Measurements from ENCODE around the gene FOXJ1. TPM values are rescaled to one million over a fixed set of nuclear protein-coding genes. Genes with fewer than 3 reads are reported as not detected.

The FOXJ1 gene
- total and polyA plus RNA-seq, 2 of the 13 experiments (the other 11 are each of a cell fraction or from before 2014, with no cell fraction given) = 0.98 to 1.6 TPM

GRCh38 chr17:76119409-76120371, 21.4 kb downstream of the FOXJ1 start (continued):
- TF ChIP-seq FIP1L1 (IDR thresholded peaks at IDR 0.05; ENCODE audit: borderline replicate concordance, insufficient read depth, low read depth, low read length) = no peak
- peak; percentile 53 for TF ChIP-seq IKZF4 (CRISPR knock-in tag; IDR thresholded peaks at IDR 0.05; ENCODE audit: borderline replicate concordance, low read depth, not compliant biosample characterization)
- TF ChIP-seq, protein P1, sequence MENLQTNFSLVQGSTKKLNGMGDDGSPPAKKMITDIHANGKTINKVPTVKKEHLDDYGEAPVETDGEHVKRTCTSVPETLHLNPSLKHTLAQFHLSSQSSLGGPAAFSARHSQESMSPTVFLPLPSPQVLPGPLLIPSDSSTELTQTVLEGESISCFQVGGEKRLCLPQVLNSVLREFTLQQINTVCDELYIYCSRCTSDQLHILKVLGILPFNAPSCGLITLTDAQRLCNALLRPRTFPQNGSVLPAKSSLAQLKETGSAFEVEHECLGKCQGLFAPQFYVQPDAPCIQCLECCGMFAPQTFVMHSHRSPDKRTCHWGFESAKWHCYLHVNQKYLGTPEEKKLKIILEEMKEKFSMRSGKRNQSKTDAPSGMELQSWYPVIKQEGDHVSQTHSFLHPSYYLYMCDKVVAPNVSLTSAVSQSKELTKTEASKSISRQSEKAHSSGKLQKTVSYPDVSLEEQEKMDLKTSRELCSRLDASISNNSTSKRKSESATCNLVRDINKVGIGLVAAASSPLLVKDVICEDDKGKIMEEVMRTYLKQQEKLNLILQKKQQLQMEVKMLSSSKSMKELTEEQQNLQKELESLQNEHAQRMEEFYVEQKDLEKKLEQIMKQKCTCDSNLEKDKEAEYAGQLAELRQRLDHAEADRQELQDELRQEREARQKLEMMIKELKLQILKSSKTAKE (CRISPR knock-in tag; IDR thresholded peaks at IDR 0.05; ENCODE audit: borderline replicate concordance) = 0 out of 2 replicates have a peak, but pooled peaks have one; percentile 48
- 0 out of 2 replicates have a peak, but pooled peaks have one; percentile 45 for TF ChIP-seq ZNF276 (CRISPR knock-in tag; IDR thresholded peaks at IDR 0.05; ENCODE audit: low read depth)
- TF ChIP-seq ARNTL (CRISPR knock-in tag; IDR thresholded peaks at IDR 0.05) = 0 out of 2 replicates have a peak, but pooled peaks have one; percentile 13
- peak; percentile 14; the same call in 1 of the 2 replicates for TF ChIP-seq MEF2D (CRISPR knock-in tag; IDR thresholded peaks at IDR 0.05)
- 0 out of 2 replicates have a peak, but pooled peaks have one; percentile 35 for TF ChIP-seq ZBTB43 (CRISPR knock-in tag; conservative IDR thresholded peaks at IDR 0.05)
- no peak for TF ChIP-seq SMAD9 (CRISPR knock-in tag; IDR thresholded peaks at IDR 0.05)
- TF ChIP-seq ZNF710 (CRISPR knock-in tag; IDR thresholded peaks at IDR 0.05; ENCODE audit: borderline replicate concordance) = peak; percentile 45; the same call in 1 of the 2 replicates
- no peak for TF ChIP-seq E2F2 (CRISPR knock-in tag; IDR thresholded peaks at IDR 0.05; ENCODE audit: borderline replicate concordance)
- TF ChIP-seq CBX2 (IDR thresholded peaks at IDR 0.05; ENCODE audit: low read depth, low read length) = no peak
- no peak for TF ChIP-seq CBX2 (CRISPR knock-in tag; IDR thresholded peaks at IDR 0.05; ENCODE audit: low read depth)
- no peak for TF ChIP-seq ZNF496 (CRISPR knock-in tag; IDR thresholded peaks at IDR 0.05; ENCODE audit: insufficient replicate concordance)
- 0 out of 2 replicates have a peak, but pooled peaks have one; percentile 31 for TF ChIP-seq STAT6 (CRISPR knock-in tag; IDR thresholded peaks at IDR 0.05; ENCODE audit: borderline replicate concordance)
